Cardiac muscle cell (in vitro differentiated cells and primary cell): ENCODE data around the gene PROKR2. TPM values are rescaled to one million over a fixed set of nuclear protein-coding genes. Genes with fewer than 3 reads are reported as not detected.

Experiments
- DNase-seq, 2 donors: peaks; one replicate each; pipeline versions ENCODE4 v3.0.0 to v3.0.0-alpha.2; 2010 to 2017; ENCODE audit warnings: low read depth in 1 of 2, low spot score in 1 of 2
- H3K27ac ChIP-seq: fragments of 200-600 bp; sonication (generic); 2 replicates; pipeline ENCODE4 v1.5.1; 2016
- H3K27me3 ChIP-seq: fragments of 200-600 bp; sonication (generic); 2 replicates; pipeline ENCODE4 v1.6.0; 2016; ENCODE audit warnings: control low read depth
- H3K36me3 ChIP-seq: fragments of 200-600 bp; sonication (generic); 2 replicates; pipeline ENCODE4 v1.5.1; 2016; ENCODE audit warnings: control low read depth
- H3K4me1 ChIP-seq: fragments of 200-600 bp; sonication (generic); 2 replicates; pipeline ENCODE4 v1.8.1; 2017; ENCODE audit warnings: low read depth, mild to moderate bottlenecking, mixed run types
- H3K4me3 ChIP-seq: fragments of 200-600 bp; sonication (generic); 2 replicates; pipeline ENCODE4 v1.5.1; 2016; ENCODE audit warnings: mild to moderate bottlenecking
- H3K9me3 ChIP-seq: fragments of 200-600 bp; sonication (generic); 2 replicates; pipeline ENCODE4 v1.5.1; 2017; ENCODE audit warnings: low read depth, mild to moderate bottlenecking, control low read depth
- CTCF ChIP-seq: IDR thresholded peaks from 2 replicates; pipeline ENCODE4 v1.5.1; 2012; ENCODE audit warnings: low read depth, mild to moderate bottlenecking, low read length
- polyA plus RNA-seq: library from polyadenylated mRNA; unstranded; fragments of >200 nt; fragmentation: Nextera tagmentation; extraction: Ambion mirVana; gene quantifications from 2 replicates; pipeline ENCODE4 v1.2.1, GENCODE V29; 2016
- total RNA-seq: library from RNA; depleted of rRNA; stranded (reverse); fragments of >200 nt; gene quantifications from 2 replicates; pipeline ENCODE4 v1.2.3, GENCODE V29; 2016

Gene PROKR2
- total and polyA plus RNA-seq, 2 experiments from 2014 or later: not detected

GRCh38 chr20:5290596-5290995 is 26.2 kb downstream of the PROKR2 start:
- H3K36me3 ChIP-seq: no peaks in the 10 kb centered on the region
- no peaks in the 10 kb centered on the region for H3K9me3 ChIP-seq
- no peak overlapping the region for H3K27ac ChIP-seq
- H3K27me3 ChIP-seq: no peaks in the 10 kb centered on the region
- H3K4me3 ChIP-seq: no peak overlapping the region
- H3K4me1 ChIP-seq: no peaks in the 10 kb centered on the region
- DNase-seq: no peak
- TF ChIP-seq CTCF: no peak

GRCh38 chr20:5282561-5282960 is 34.2 kb downstream of the PROKR2 start:
- Histone ChIP-seq H3K27me3 (no peaks in the 10 kb centered on the region), H3K4me1 (no peaks in the 10 kb centered on the region), H3K36me3 (no peaks in the 10 kb centered on the region), H3K9me3 (no peaks in the 10 kb centered on the region), H3K27ac (no peak overlapping the region), H3K4me3 (no peak overlapping the region)
- TF ChIP-seq CTCF: no peak
- no peak for DNase-seq

GRCh38 chr20:5279661-5280060 is 37.1 kb downstream of the PROKR2 start:
- H3K36me3 ChIP-seq: no peaks in the 10 kb centered on the region
- no peak overlapping the region for H3K27ac ChIP-seq
- no peaks in the 10 kb centered on the region for H3K9me3 ChIP-seq
- H3K27me3 ChIP-seq: no peaks in the 10 kb centered on the region
- TF ChIP-seq CTCF: no peak
- H3K4me1 ChIP-seq: no peaks in the 10 kb centered on the region
- H3K4me3 ChIP-seq: no peak overlapping the region
- peak in 1 of 2 donors; percentile 16 for DNase-seq

GRCh38 chr20:5272268-5272667 is 44.5 kb downstream of the PROKR2 start:
- Histone ChIP-seq H3K4me3 (no peak overlapping the region), H3K9me3 (no peaks in the 10 kb centered on the region), H3K27ac (no peak overlapping the region), H3K4me1 (no peaks in the 10 kb centered on the region), H3K36me3 (no peaks in the 10 kb centered on the region), H3K27me3 (no peaks in the 10 kb centered on the region)
- no peak for DNase-seq
- TF ChIP-seq CTCF: no peak

GRCh38 chr20:5270603-5271002 is 46.2 kb downstream of the PROKR2 start:
- no peak for TF ChIP-seq CTCF
- no peaks in the 10 kb centered on the region for H3K9me3 ChIP-seq
- DNase-seq: no peak
- no peaks in the 10 kb centered on the region for H3K4me1 ChIP-seq
- H3K4me3 ChIP-seq: no peak overlapping the region
- no peaks in the 10 kb centered on the region for H3K36me3 ChIP-seq
- H3K27me3 ChIP-seq: no peaks in the 10 kb centered on the region
- no peak overlapping the region for H3K27ac ChIP-seq

GRCh38 chr20:5268449-5268848 is 48.3 kb downstream of the PROKR2 start:
- TF ChIP-seq CTCF: no peak
- Histone ChIP-seq H3K4me1 (no peaks in the 10 kb centered on the region), H3K36me3 (no peaks in the 10 kb centered on the region), H3K9me3 (no peaks in the 10 kb centered on the region), H3K27ac (no peak overlapping the region), H3K27me3 (no peaks in the 10 kb centered on the region), H3K4me3 (no peak overlapping the region)
- DNase-seq: no peak
